ENCODE data around the gene KCNMB2. TPM values are rescaled to one million over a fixed set of nuclear protein-coding genes. Genes with fewer than 3 reads are reported as not detected.

Gene KCNMB2
- total RNA-seq, 1 experiment from 2014 or later = not detected

- H3K9me3 ChIP-seq (ENCODE audit: low read depth, low read length, poor library complexity, severe bottlenecking) = no peaks in the 10 kb centered on the region
- TF ChIP-seq CTCF (conservative IDR thresholded peaks at IDR 0.05; ENCODE audit: low read depth, low read length) (no peak), EZH2 (IDR thresholded peaks at IDR 0.05; ENCODE audit: borderline replicate concordance, low read depth, low read length, poor library complexity, severe bottlenecking) (no peak)
- no peaks in the 10 kb centered on the region for H3K36me3 ChIP-seq (ENCODE audit: insufficient read depth, low read length, poor library complexity, severe bottlenecking)
- H3K27ac ChIP-seq (ENCODE audit: low read depth, low read length, poor library complexity, severe bottlenecking) = no peak overlapping the region
- H3K27me3 ChIP-seq (replicated peaks; ENCODE audit: insufficient read depth, low read depth, low read length, poor library complexity) = no peaks in the 10 kb centered on the region
- H3K4me1 ChIP-seq (ENCODE audit: insufficient read depth, low read length, poor library complexity, severe bottlenecking) = no peaks in the 10 kb centered on the region
- no TSS peak for BruUV-seq (replicated peaks)
- CTCF ChIA-PET = no interaction called here
- intact Hi-C loops (cut with micrococcal nuclease; ENCODE audit: unreplicated experiment) = no loop called here
- POLR2A ChIA-PET (ENCODE audit: low non-redundant PET) = no interaction called here
- no peak overlapping the region for H3K4me3 ChIP-seq (ENCODE audit: low read depth, low read length, poor library complexity, severe bottlenecking)
- DNase-seq (ENCODE audit: low spot score) = no peak
These were observed 33.6 kb downstream of the KCNMB2 start for GRCh38 chr3:178569826-178570225.

- TF ChIP-seq EZH2 (IDR thresholded peaks at IDR 0.05; ENCODE audit: borderline replicate concordance, low read depth, low read length, poor library complexity, severe bottlenecking) (no peak), CTCF (conservative IDR thresholded peaks at IDR 0.05; ENCODE audit: low read depth, low read length) (no peak)
- Histone ChIP-seq H3K9me3 (ENCODE audit: low read depth, low read length, poor library complexity, severe bottlenecking) (no peaks in the 10 kb centered on the region), H3K36me3 (ENCODE audit: insufficient read depth, low read length, poor library complexity, severe bottlenecking) (no peaks in the 10 kb centered on the region), H3K4me1 (ENCODE audit: insufficient read depth, low read length, poor library complexity, severe bottlenecking) (peaks cover 3% of the 10 kb centered on the region), H3K27me3 (replicated peaks; ENCODE audit: insufficient read depth, low read depth, low read length, poor library complexity) (no peaks in the 10 kb centered on the region), H3K4me3 (ENCODE audit: low read depth, low read length, poor library complexity, severe bottlenecking) (no peak overlapping the region), H3K27ac (ENCODE audit: low read depth, low read length, poor library complexity, severe bottlenecking) (no peak overlapping the region)
- POLR2A ChIA-PET (ENCODE audit: low non-redundant PET) = no interaction called here
- intact Hi-C loops (cut with micrococcal nuclease; ENCODE audit: unreplicated experiment) = no loop called here
- BruUV-seq (replicated peaks) = no TSS peak
- CTCF ChIA-PET = no interaction called here
- DNase-seq (ENCODE audit: low spot score) = no peak
These were observed 47.8 kb downstream of the KCNMB2 start for GRCh38 chr3:178583963-178584575.

- no peak for DNase-seq (ENCODE audit: low spot score)
- Histone ChIP-seq H3K27me3 (replicated peaks; ENCODE audit: insufficient read depth, low read depth, low read length, poor library complexity) (no peaks in the 10 kb centered on the region), H3K4me1 (ENCODE audit: insufficient read depth, low read length, poor library complexity, severe bottlenecking) (peaks cover 3% of the 10 kb centered on the region), H3K27ac (ENCODE audit: low read depth, low read length, poor library complexity, severe bottlenecking) (no peak overlapping the region), H3K4me3 (ENCODE audit: low read depth, low read length, poor library complexity, severe bottlenecking) (no peak overlapping the region), H3K36me3 (ENCODE audit: insufficient read depth, low read length, poor library complexity, severe bottlenecking) (no peaks in the 10 kb centered on the region), H3K9me3 (ENCODE audit: low read depth, low read length, poor library complexity, severe bottlenecking) (no peaks in the 10 kb centered on the region)
- ChIA-PET CTCF (no interaction called here), POLR2A (ENCODE audit: low non-redundant PET) (no interaction called here)
- TF ChIP-seq EZH2 (IDR thresholded peaks at IDR 0.05; ENCODE audit: borderline replicate concordance, low read depth, low read length, poor library complexity, severe bottlenecking) (no peak), CTCF (conservative IDR thresholded peaks at IDR 0.05; ENCODE audit: low read depth, low read length) (no peak)
- BruUV-seq (replicated peaks) = no TSS peak
- intact Hi-C loops (cut with micrococcal nuclease; ENCODE audit: unreplicated experiment) = no loop called here
These were observed 48.6 kb downstream of the KCNMB2 start for GRCh38 chr3:178584722-178585380.
